ENCODE data around the gene THRSP. TPM values are rescaled to one million over a fixed set of nuclear protein-coding genes. Genes with fewer than 3 reads are reported as not detected.
"Not testable (repeated sequence)": the region's sequence is repeated elsewhere in the genome, so short reads cannot be mapped to it uniquely, and the experiment has no call there.

THRSP gene
- total RNA-seq, 2 experiments from 2014 or later = not detected

DNA sequence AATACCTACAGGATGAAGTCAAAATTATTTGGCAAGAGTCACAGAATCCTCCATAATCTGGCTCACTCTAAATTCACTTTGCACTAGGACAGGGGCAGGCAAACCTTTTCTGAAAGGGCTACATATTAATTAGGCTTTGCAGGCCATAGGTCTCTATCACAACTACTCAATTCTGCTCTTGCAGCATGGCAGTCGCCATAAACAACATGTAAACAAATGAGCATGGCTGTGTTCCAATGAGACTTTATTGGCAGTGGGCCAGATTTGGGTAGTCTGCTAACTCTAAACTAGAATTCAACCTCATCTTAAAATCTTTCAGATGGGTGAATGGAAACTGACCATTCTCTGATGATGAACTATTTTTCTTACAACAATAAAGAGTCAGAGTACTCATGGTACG, 5.8 kb downstream of the THRSP start:
- POLR2A ChIA-PET = no interaction called here
- Mint-ChIP-seq H3K27me3 (ENCODE audit: low read depth) (no peaks in the 10 kb centered on the region), H3K9me3 (ENCODE audit: insufficient read depth) (no peaks in the 10 kb centered on the region), H3K4me1 (ENCODE audit: low read depth) (peaks cover under 1% of the 10 kb centered on the region), H3K27ac (no peak overlapping the region), H3K4me3 (no peak overlapping the region), H3K36me3 (ENCODE audit: low read depth) (peaks cover 46% of the 10 kb centered on the region)
- no peak for ATAC-seq
- CTCF ChIA-PET = interaction anchor here (0.8 to 1.4 kb wide), 2 partner anchors 24 to 92 kb away, joined by 3 to 5 read pairs; no protein-coding TSS in a partner anchor
- no peak for DNase-seq

DNA sequence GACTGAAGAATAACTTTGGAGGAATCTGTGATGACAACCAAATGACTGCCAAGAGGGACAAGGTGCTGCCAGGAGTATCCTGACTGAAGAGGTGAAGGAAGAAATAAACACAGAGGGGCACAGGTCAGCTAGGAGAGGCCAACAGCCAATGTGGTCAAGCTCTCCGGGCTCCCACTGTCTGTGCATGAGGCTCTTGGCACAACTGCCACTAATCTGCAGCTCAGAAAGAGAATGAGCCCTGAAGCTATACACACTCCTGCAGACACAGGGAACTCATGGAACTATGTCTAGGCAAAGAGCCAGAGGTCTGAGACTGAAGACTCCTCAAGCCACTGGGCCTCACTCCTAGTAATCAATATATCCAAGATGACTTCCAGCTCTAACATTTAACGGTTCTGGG, 7.0 kb downstream of the THRSP start:
- H3K4me1 Mint-ChIP-seq (ENCODE audit: low read depth) = peaks cover 7% of the 10 kb centered on the region
- no peak overlapping the region for H3K4me3 Mint-ChIP-seq
- H3K9me3 Mint-ChIP-seq (ENCODE audit: insufficient read depth) = no peaks in the 10 kb centered on the region
- H3K36me3 Mint-ChIP-seq (ENCODE audit: low read depth) = peaks cover 47% of the 10 kb centered on the region
- no peaks in the 10 kb centered on the region for H3K27me3 Mint-ChIP-seq (ENCODE audit: low read depth)
- CTCF ChIA-PET = interaction anchor here (1.1 kb wide), 1 partner anchor 25 kb away, joined by 3 read pairs; no protein-coding TSS in a partner anchor
- no peak overlapping the region for H3K27ac Mint-ChIP-seq
- POLR2A ChIA-PET = interaction anchor here (1.5 kb wide), 1 partner anchor 9 kb away, joined by 5 read pairs; the partner anchor contains the start of gene NDUFC2
- ATAC-seq (no peak), DNase-seq (no peak)

DNA sequence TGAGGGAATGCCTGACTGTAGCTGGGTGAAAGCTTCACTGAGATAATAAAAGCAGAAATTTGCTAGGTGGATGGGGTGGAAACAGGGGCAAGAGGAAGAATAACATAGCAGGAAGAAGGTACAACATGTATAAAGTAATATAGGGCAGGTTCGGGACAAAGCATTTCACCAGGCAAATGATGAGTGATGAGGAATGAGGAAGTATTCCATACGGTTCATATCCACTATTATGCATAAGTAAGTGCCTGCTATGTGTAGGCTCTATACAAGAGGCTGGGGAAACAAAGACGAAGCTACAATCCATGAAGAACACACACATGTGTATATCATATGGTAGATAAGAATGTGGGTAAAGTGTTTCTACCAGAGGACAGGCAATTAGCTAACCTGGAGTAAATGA, 8.1 kb downstream of the THRSP start:
- DNase-seq = no peak
- H3K4me1 Mint-ChIP-seq (ENCODE audit: low read depth) = peaks cover 15% of the 10 kb centered on the region
- H3K36me3 Mint-ChIP-seq (ENCODE audit: low read depth) = peaks cover 52% of the 10 kb centered on the region
- H3K27ac Mint-ChIP-seq = no peak overlapping the region
- H3K4me3 Mint-ChIP-seq = no peak overlapping the region
- H3K9me3 Mint-ChIP-seq (ENCODE audit: insufficient read depth) = no peaks in the 10 kb centered on the region
- H3K27me3 Mint-ChIP-seq (ENCODE audit: low read depth) = no peaks in the 10 kb centered on the region
- ATAC-seq = no peak
- ChIA-PET POLR2A (interaction anchor here (1.5 kb wide), 1 partner anchor 8 kb away, joined by 5 read pairs; the partner anchor contains the start of gene NDUFC2), CTCF (no interaction called here)

DNA sequence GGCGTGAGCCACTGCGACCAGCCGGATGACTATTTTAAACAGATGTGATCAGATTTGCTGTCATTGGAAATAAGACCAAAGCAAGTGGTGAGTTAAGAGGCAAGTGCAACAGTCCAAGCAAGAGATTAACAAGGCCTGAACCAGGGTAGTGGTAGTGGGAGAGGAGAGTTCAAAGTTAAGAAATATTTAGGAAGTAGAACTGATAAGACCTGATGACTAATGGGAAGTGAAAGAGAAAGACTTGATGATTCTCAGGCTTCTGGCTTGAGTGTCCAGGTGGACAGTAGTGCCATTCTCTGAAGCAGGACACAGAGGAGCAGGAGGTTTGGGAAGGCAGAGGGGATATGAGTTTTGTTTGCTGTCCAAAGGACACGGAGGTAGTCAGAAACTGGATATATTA, 8.8 kb downstream of the THRSP start:
- ChIA-PET POLR2A (no interaction called here), CTCF (no interaction called here)
- Mint-ChIP-seq H3K27me3 (ENCODE audit: low read depth) (no peaks in the 10 kb centered on the region), H3K4me3 (no peak overlapping the region), H3K9me3 (ENCODE audit: insufficient read depth) (no peaks in the 10 kb centered on the region), H3K36me3 (ENCODE audit: low read depth) (peaks cover 50% of the 10 kb centered on the region), H3K4me1 (ENCODE audit: low read depth) (peaks cover 19% of the 10 kb centered on the region), H3K27ac (no peak overlapping the region)
- DNase-seq (no peak), ATAC-seq (no peak)

- ATAC-seq (no peak), DNase-seq (no peak)
- H3K9me3 Mint-ChIP-seq (ENCODE audit: insufficient read depth) = no peaks in the 10 kb centered on the region
- H3K36me3 Mint-ChIP-seq (ENCODE audit: low read depth) = peaks cover 40% of the 10 kb centered on the region
- no peak overlapping the region for H3K27ac Mint-ChIP-seq
- ChIA-PET CTCF (no interaction called here), POLR2A (no interaction called here)
- H3K4me3 Mint-ChIP-seq = no peak overlapping the region
- peaks cover 30% of the 10 kb centered on the region for H3K4me1 Mint-ChIP-seq (ENCODE audit: low read depth)
- H3K27me3 Mint-ChIP-seq (ENCODE audit: low read depth) = no peaks in the 10 kb centered on the region
Observed at GRCh38 chr11:78074756-78075155, 11.1 kb downstream of the THRSP start.

- DNase-seq = no peak
- ATAC-seq = no peak
- Mint-ChIP-seq H3K27me3 (ENCODE audit: low read depth) (no peaks in the 10 kb centered on the region), H3K9me3 (ENCODE audit: insufficient read depth) (no peaks in the 10 kb centered on the region), H3K4me1 (ENCODE audit: low read depth) (peaks cover 51% of the 10 kb centered on the region), H3K27ac (no peak overlapping the region), H3K36me3 (ENCODE audit: low read depth) (peaks cover 27% of the 10 kb centered on the region), H3K4me3 (no peak overlapping the region)
- ChIA-PET POLR2A (interaction anchor here (0.7 to 1.4 kb wide), 3 partner anchors 62 to 82 kb away, joined by 3 read pairs; partner anchors contain the start of gene INTS4), CTCF (interaction anchor here (0.8 to 2.1 kb wide), 3 partner anchors 17 to 63 kb away, joined by 3 to 10 read pairs (median 9); partner anchors contain the start of gene ALG8)
Observed at GRCh38 chr11:78076733-78077403, 13.2 kb downstream of the THRSP start.

DNA sequence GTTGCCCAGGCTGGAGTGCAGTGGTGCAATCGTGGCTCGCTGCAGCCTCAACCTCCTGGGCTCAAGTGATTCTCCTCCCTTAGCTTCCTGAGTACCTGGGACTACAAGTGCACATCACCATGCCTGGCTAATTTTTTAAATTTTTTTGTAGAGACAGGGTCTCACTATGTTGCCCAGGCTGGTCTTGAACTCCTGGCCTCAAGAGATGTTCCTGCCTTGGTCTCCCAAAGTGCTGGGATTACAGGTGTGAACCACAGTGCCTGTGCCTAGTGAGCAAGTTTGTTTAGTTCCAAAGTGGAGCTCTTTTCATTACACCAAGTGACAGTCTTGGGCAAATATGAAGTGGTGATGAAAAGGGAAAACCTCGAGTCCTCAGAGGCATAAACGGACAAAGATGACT, 13.9 kb downstream of the THRSP start:
- POLR2A ChIA-PET = interaction anchor here (0.6 to 1.6 kb wide), 6 partner anchors 11 to 193 kb away, joined by 3 to 4 read pairs (median 3); partner anchors contain the start of gene INTS4
- CTCF ChIA-PET = interaction anchor here (0.7 to 2.6 kb wide), 4 partner anchors 16 to 113 kb away, joined by 3 to 14 read pairs (median 10); partner anchors contain the start of gene ALG8
- H3K4me3 Mint-ChIP-seq = peak overlapping the region; percentile 92
- DNase-seq; H3K9me3 Mint-ChIP-seq (ENCODE audit: insufficient read depth); ATAC-seq; H3K27ac Mint-ChIP-seq; H3K27me3 Mint-ChIP-seq (ENCODE audit: low read depth): not testable (repeated sequence)
- peaks cover 58% of the 10 kb centered on the region for H3K4me1 Mint-ChIP-seq (ENCODE audit: low read depth)
- peaks cover 22% of the 10 kb centered on the region for H3K36me3 Mint-ChIP-seq (ENCODE audit: low read depth)

DNA sequence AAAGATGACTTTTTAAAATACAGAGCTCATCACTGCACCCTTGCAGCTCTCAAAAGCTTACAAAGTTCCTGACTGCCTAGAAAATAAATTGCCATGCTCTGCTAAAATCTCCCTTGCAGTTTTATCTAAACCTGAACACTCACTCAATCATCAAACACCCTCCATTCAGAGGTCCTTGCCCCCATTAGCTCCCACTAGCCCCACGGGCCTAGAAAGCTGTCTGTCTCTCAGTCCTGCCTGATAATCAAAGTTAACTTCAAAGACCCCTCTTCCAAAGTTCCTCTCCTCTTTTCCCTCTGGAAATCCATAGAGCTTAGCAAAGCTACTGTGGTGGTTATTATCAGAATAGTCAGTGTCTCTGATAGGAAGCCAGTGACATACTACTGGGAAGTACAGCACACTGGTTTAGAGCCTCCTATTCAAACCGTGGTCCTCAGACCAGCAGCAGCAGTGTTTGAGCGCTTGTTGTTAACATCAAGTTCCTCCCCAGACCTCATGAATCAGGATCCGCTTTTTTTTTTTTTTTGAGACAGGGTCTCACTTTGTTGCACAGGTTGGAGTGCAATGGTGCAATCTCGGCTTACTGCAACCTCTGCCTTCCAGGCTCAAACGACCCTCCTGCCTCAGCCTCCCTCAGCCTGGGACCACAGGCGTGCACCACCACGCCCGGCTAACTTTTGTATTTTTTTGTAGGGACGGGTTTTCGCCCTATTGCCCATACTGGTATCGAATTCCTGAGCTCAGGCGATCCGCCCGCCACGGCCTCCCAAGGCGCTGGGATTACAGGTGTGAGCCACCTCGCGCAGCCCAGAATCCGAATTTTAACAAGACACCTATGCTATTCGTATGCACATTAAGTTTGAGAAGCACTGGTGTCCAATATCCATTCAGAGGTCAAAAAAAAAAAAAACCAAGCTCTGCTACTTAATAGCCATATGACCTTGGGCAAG, 14.8 kb downstream of the THRSP start:
- no peak for DNase-seq
- ChIA-PET CTCF (interaction anchor here (0.7 to 2.6 kb wide), 5 partner anchors 15 to 486 kb away, joined by 3 to 14 read pairs (median 9); partner anchors contain the start of gene ALG8), POLR2A (interaction anchor here (0.6 to 2.3 kb wide), 8 partner anchors 8 to 193 kb away, joined by 3 to 18 read pairs (median 3); partner anchors contain the start of genes ALG8 and INTS4)
- peak overlapping the region; percentile 90 for H3K27ac Mint-ChIP-seq
- no peak for ATAC-seq
- peaks cover 20% of the 10 kb centered on the region for H3K36me3 Mint-ChIP-seq (ENCODE audit: low read depth)
- H3K4me1 Mint-ChIP-seq (ENCODE audit: low read depth) = peaks cover 58% of the 10 kb centered on the region
- H3K9me3 Mint-ChIP-seq (ENCODE audit: insufficient read depth) = no peaks in the 10 kb centered on the region
- H3K4me3 Mint-ChIP-seq = peak overlapping the region; percentile 92
- no peaks in the 10 kb centered on the region for H3K27me3 Mint-ChIP-seq (ENCODE audit: low read depth)

DNA sequence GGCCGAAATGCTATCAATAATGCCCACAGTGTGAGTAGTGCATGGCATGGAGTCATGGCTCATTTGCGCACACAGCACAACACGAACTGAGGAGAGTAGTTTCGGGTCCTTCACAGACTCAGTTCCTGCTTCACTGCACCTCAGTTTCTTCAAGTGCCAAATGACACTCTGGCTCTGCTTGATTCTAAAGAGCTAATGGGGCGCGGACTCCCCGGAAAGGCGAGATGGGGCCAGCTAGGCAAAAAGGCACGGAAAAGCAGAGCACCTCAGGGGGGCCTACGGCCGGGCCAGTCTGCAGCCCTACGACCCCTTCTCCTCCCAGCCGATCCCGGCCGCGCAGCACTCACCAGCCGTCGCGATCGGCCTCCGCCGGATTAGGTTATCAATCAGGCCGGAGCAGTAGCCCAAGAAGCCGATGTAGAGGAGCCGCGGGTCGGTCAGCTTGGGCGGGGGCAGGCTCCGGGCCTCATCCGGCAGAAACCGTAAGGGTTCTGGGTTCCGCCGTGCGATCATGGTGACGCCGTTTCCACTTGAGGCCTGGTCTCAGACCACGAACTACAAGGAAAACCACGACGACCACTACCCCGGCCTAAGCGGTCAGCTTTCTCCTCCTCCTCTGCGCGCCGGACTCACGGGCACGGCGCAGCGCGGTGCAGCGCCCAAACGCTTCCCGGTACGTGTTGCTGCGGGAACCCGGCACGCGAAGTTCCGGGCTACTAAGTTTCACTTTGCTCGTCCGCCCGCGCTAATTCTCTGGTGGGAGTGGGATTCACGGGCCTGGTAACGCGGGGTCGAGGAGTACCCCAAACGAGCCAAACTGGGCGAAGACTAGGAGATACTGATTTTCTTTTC, 15.8 kb downstream of the THRSP start, which contains the start of gene NDUFC2:
Gene NDUFC2, minus strand, starts transcription at position 631 of the 852 bp plus-strand sequence. Its CDS starts 118 bp downstream, at position 513.
- DNase-seq = peak; percentile 75
- peaks cover 58% of the 10 kb centered on the region for H3K4me1 Mint-ChIP-seq (ENCODE audit: low read depth)
- peak within 1 kb of the TSS; percentile 92 for H3K4me3 Mint-ChIP-seq
- H3K27me3 Mint-ChIP-seq (ENCODE audit: low read depth) = no peaks in the 10 kb centered on the region
- CTCF ChIA-PET = interaction anchor here (1.4 to 2.6 kb wide), 4 partner anchors 34 to 485 kb away, joined by 3 to 14 read pairs (median 8); partner anchors contain the start of gene ALG8
- POLR2A ChIA-PET = interaction anchor here (0.7 to 2.3 kb wide), 8 partner anchors 9 to 123 kb away, joined by 3 to 18 read pairs (median 4); partner anchors contain the start of gene ALG8
- peaks cover 16% of the 10 kb centered on the region for H3K36me3 Mint-ChIP-seq (ENCODE audit: low read depth)
- H3K27ac Mint-ChIP-seq = peak within 1 kb of the TSS; percentile 90
- H3K9me3 Mint-ChIP-seq (ENCODE audit: insufficient read depth) = no peaks in the 10 kb centered on the region
- peak; percentile 82 for ATAC-seq

GRCh38 chr11:78080084-78080817, 16.6 kb downstream of the THRSP start:
- Mint-ChIP-seq H3K36me3 (ENCODE audit: low read depth) (peaks cover 12% of the 10 kb centered on the region), H3K9me3 (ENCODE audit: insufficient read depth) (no peaks in the 10 kb centered on the region), H3K27me3 (ENCODE audit: low read depth) (no peaks in the 10 kb centered on the region), H3K4me3 (peak overlapping the region; percentile 92), H3K27ac (peak overlapping the region; percentile 90), H3K4me1 (ENCODE audit: low read depth) (peaks cover 53% of the 10 kb centered on the region)
- POLR2A ChIA-PET = interaction anchor here (0.6 to 2.3 kb wide), 7 partner anchors 9 to 59 kb away, joined by 3 to 18 read pairs (median 5); partner anchors contain the start of gene ALG8
- CTCF ChIA-PET = interaction anchor here (0.9 to 2.6 kb wide), 3 partner anchors 12 to 80 kb away, joined by 3 to 14 read pairs (median 5); no protein-coding TSS in a partner anchor
- ATAC-seq = no peak
- no peak for DNase-seq
